ENCODE measurements around the gene KRTAP12-4. TPM values are rescaled to one million over a fixed set of nuclear protein-coding genes. Genes with fewer than 3 reads are reported as not detected.
"Not testable (repeated sequence)": the region's sequence is repeated elsewhere in the genome, so short reads cannot be mapped to it uniquely, and the experiment has no call there.

The KRTAP12-4 gene
- total RNA-seq, 1 donor from 2014 or later = not detected

- Mint-ChIP-seq H3K27ac (ENCODE audit: unreplicated experiment) (no peak overlapping the region), H3K27me3 (ENCODE audit: low read depth, unreplicated experiment) (peaks cover 32% of the 10 kb centered on the region), H3K4me1 (ENCODE audit: low read depth, unreplicated experiment) (peaks cover 4% of the 10 kb centered on the region), H3K4me3 (ENCODE audit: unreplicated experiment) (no peak overlapping the region), H3K36me3 (ENCODE audit: low read depth, unreplicated experiment) (no peaks in the 10 kb centered on the region), H3K9me3 (ENCODE audit: unreplicated experiment) (peaks cover 22% of the 10 kb centered on the region)
- Histone ChIP-seq H3K79me2 (ENCODE audit: insufficient read depth, low read length) (no peaks in the 10 kb centered on the region), H3K27ac (ENCODE audit: low read depth, low read length) (no peak overlapping the region), H3K4me3 (ENCODE audit: insufficient read depth, low read depth, low read length) (no peak overlapping the region), H3K36me3 (ENCODE audit: insufficient read depth, low read length) (no peaks in the 10 kb centered on the region), H3K27me3 (ENCODE audit: insufficient read depth, low read length) (peaks cover 5% of the 10 kb centered on the region), H3K9me3 (ENCODE audit: insufficient read depth, low read depth, low read length) (peaks cover 2% of the 10 kb centered on the region), H3K4me2 (ENCODE audit: low read length) (no peak overlapping the region), H3K9ac (ENCODE audit: low read length) (no peak overlapping the region), H3K4me1 (ENCODE audit: insufficient read depth, low read length) (no peaks in the 10 kb centered on the region), H2AFZ (ENCODE audit: low read depth, low read length) (no peak overlapping the region), H4K20me1 (ENCODE audit: insufficient read depth, low read length) (no peaks in the 10 kb centered on the region)
- DNase-seq (ENCODE audit: low read depth) (no peak), FAIRE-seq (no peak)
- TF ChIP-seq EZH2 (IDR thresholded peaks at IDR 0.05; ENCODE audit: insufficient read depth, low read length) = no peak
- no peak for TF ChIP-seq CTCF (IDR thresholded peaks at IDR 0.05; ENCODE audit: insufficient read depth, low read depth, low read length)
Observed at GRCh38 chr21:44692798-44693512, 38.5 kb upstream of the KRTAP12-4 start.

- no peak overlapping the region for H3K4me3 Mint-ChIP-seq (ENCODE audit: unreplicated experiment)
- peaks cover 2% of the 10 kb centered on the region for H3K9me3 ChIP-seq (ENCODE audit: insufficient read depth, low read depth, low read length)
- H3K4me1 Mint-ChIP-seq (ENCODE audit: low read depth, unreplicated experiment) = peaks cover 2% of the 10 kb centered on the region
- no peak overlapping the region for H2AFZ ChIP-seq (ENCODE audit: low read depth, low read length)
- H3K27me3 Mint-ChIP-seq (ENCODE audit: low read depth, unreplicated experiment) = peaks cover 42% of the 10 kb centered on the region
- no peaks in the 10 kb centered on the region for H4K20me1 ChIP-seq (ENCODE audit: insufficient read depth, low read length)
- H3K27ac Mint-ChIP-seq (ENCODE audit: unreplicated experiment) = no peak overlapping the region
- TF ChIP-seq EZH2 (IDR thresholded peaks at IDR 0.05; ENCODE audit: insufficient read depth, low read length) (no peak), CTCF (IDR thresholded peaks at IDR 0.05; ENCODE audit: insufficient read depth, low read depth, low read length) (no peak)
- H3K9me3 Mint-ChIP-seq (ENCODE audit: unreplicated experiment) = peaks cover 22% of the 10 kb centered on the region
- H3K4me3 ChIP-seq (ENCODE audit: insufficient read depth, low read depth, low read length) = no peak overlapping the region
- DNase-seq (ENCODE audit: low read depth) = no peak
- no peaks in the 10 kb centered on the region for H3K36me3 ChIP-seq (ENCODE audit: insufficient read depth, low read length)
- H3K9ac ChIP-seq (ENCODE audit: low read length) = no peak overlapping the region
- no peak for FAIRE-seq
- no peak overlapping the region for H3K27ac ChIP-seq (ENCODE audit: low read depth, low read length)
- no peaks in the 10 kb centered on the region for H3K36me3 Mint-ChIP-seq (ENCODE audit: low read depth, unreplicated experiment)
- H3K79me2 ChIP-seq (ENCODE audit: insufficient read depth, low read length) = no peaks in the 10 kb centered on the region
- no peak overlapping the region for H3K4me2 ChIP-seq (ENCODE audit: low read length)
- no peaks in the 10 kb centered on the region for H3K4me1 ChIP-seq (ENCODE audit: insufficient read depth, low read length)
- peaks cover 15% of the 10 kb centered on the region for H3K27me3 ChIP-seq (ENCODE audit: insufficient read depth, low read length)
Observed at GRCh38 chr21:44691686-44692085, 37.2 kb upstream of the KRTAP12-4 start.

- not testable (repeated sequence) for H3K4me1 ChIP-seq (ENCODE audit: insufficient read depth, low read length); H3K4me1 Mint-ChIP-seq (ENCODE audit: low read depth, unreplicated experiment); H3K9ac ChIP-seq (ENCODE audit: low read length); H3K27ac Mint-ChIP-seq (ENCODE audit: unreplicated experiment); H2AFZ ChIP-seq (ENCODE audit: low read depth, low read length); H4K20me1 ChIP-seq (ENCODE audit: insufficient read depth, low read length); H3K36me3 Mint-ChIP-seq (ENCODE audit: low read depth, unreplicated experiment); H3K4me2 ChIP-seq (ENCODE audit: low read length); FAIRE-seq; H3K4me3 ChIP-seq (ENCODE audit: insufficient read depth, low read depth, low read length); H3K4me3 Mint-ChIP-seq (ENCODE audit: unreplicated experiment); H3K36me3 ChIP-seq (ENCODE audit: insufficient read depth, low read length); DNase-seq (ENCODE audit: low read depth); H3K79me2 ChIP-seq (ENCODE audit: insufficient read depth, low read length); H3K27ac ChIP-seq (ENCODE audit: low read depth, low read length); H3K9me3 ChIP-seq (ENCODE audit: insufficient read depth, low read depth, low read length)
- Mint-ChIP-seq H3K27me3 (ENCODE audit: low read depth, unreplicated experiment) (peaks cover 49% of the 10 kb centered on the region), H3K9me3 (ENCODE audit: unreplicated experiment) (peaks cover 16% of the 10 kb centered on the region)
- peaks cover 12% of the 10 kb centered on the region for H3K27me3 ChIP-seq (ENCODE audit: insufficient read depth, low read length)
Observed at GRCh38 chr21:44689740-44690139, 35.3 kb upstream of the KRTAP12-4 start.
